ENCODE data around the gene EYS. TPM values are rescaled to one million over a fixed set of nuclear protein-coding genes. Genes with fewer than 3 reads are reported as not detected.

The EYS gene
- total and polyA plus RNA-seq, 2 of the 13 experiments (the other 11 are each of a cell fraction or from before 2014, with no cell fraction given) = 0.04 to 0.07 TPM

- FAIRE-seq = no peak
- in situ Hi-C loops (cut with HindIII; ENCODE audit: extremely low pct_ligation_motif_present, low pct_unique_long_range_greater_than_20kb) = no loop called here
- TF ChIP-seq CBX5 (CRISPR knock-in tag; IDR thresholded peaks at IDR 0.05; ENCODE audit: borderline replicate concordance) (no peak), SCMH1 (CRISPR knock-in tag; IDR thresholded peaks at IDR 0.05; ENCODE audit: borderline replicate concordance) (no peak), EEA1 (CRISPR knock-in tag; IDR thresholded peaks at IDR 0.05; ENCODE audit: borderline replicate concordance) (no peak), ZNF597 (CRISPR knock-in tag; IDR thresholded peaks at IDR 0.05) (no peak), ZBTB39 (CRISPR knock-in tag; IDR thresholded peaks at IDR 0.05) (no peak), KLF13 (CRISPR knock-in tag; IDR thresholded peaks at IDR 0.05) (no peak), TCF7L2 (IDR thresholded peaks at IDR 0.05; ENCODE audit: low read depth, low read length) (no peak), ZNF124 (CRISPR knock-in tag; IDR thresholded peaks at IDR 0.05) (no peak), CREB1 (IDR thresholded peaks at IDR 0.05) (no peak), CREB1 (CRISPR knock-in tag; IDR thresholded peaks at IDR 0.05) (no peak), GFI1 (CRISPR knock-in tag; IDR thresholded peaks at IDR 0.05; ENCODE audit: borderline replicate concordance) (no peak), TERF1 (CRISPR knock-in tag; IDR thresholded peaks at IDR 0.05) (no peak), ZNF709 (CRISPR knock-in tag; IDR thresholded peaks at IDR 0.05) (no peak), PBX2 (CRISPR knock-in tag; IDR thresholded peaks at IDR 0.05) (no peak), STAG1 (CRISPR knock-in tag; IDR thresholded peaks at IDR 0.05) (no peak), HCFC1 (IDR thresholded peaks at IDR 0.05; ENCODE audit: low read depth, low read length) (no peak)
- TF ChIP-seq, protein P1, sequence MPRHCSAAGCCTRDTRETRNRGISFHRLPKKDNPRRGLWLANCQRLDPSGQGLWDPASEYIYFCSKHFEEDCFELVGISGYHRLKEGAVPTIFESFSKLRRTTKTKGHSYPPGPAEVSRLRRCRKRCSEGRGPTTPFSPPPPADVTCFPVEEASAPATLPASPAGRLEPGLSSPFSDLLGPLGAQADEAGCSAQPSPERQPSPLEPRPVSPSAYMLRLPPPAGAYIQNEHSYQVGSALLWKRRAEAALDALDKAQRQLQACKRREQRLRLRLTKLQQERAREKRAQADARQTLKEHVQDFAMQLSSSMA (CRISPR knock-in tag; IDR thresholded peaks at IDR 0.05) = no peak
- TF ChIP-seq, protein P2, sequence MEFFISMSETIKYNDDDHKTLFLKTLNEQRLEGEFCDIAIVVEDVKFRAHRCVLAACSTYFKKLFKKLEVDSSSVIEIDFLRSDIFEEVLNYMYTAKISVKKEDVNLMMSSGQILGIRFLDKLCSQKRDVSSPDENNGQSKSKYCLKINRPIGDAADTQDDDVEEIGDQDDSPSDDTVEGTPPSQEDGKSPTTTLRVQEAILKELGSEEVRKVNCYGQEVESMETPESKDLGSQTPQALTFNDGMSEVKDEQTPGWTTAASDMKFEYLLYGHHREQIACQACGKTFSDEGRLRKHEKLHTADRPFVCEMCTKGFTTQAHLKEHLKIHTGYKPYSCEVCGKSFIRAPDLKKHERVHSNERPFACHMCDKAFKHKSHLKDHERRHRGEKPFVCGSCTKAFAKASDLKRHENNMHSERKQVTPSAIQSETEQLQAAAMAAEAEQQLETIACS (CRISPR knock-in tag; IDR thresholded peaks at IDR 0.05) = no peak
Observed at GRCh38 chr6:64197246-64197645, 1509.8 kb downstream of the EYS start.

More at GRCh38 chr6:64197246-64197645, 1509.8 kb downstream of the EYS start:
- POLR2A ChIA-PET = no interaction called here
- no peaks in the 10 kb centered on the region for H3K27me3 ChIP-seq (ENCODE audit: control insufficient read depth in 1 of 2, insufficient read depth in 2 of 2, low read length in 2 of 2)
- H3K36me3 ChIP-seq (replicated peaks in 1 of 2; ENCODE audit: control insufficient read depth in 1 of 2, insufficient read depth in 2 of 2, low read length in 2 of 2) = no peaks in the 10 kb centered on the region
- ATAC-seq (no peak), DNase-seq (ENCODE audit: low spot score) (no peak)
- 58% methylated on average over 1 of the region's 1 CpG for WGBS (ENCODE audit: low lambda C conversion rate)
- H3K9ac ChIP-seq (ENCODE audit: insufficient read depth, low read depth, low read length) = no peak overlapping the region
- no peak overlapping the region for H3K4me3 ChIP-seq (replicated peaks in 1 of 3; ENCODE audit: insufficient read depth in 1 of 3, low read depth in 2 of 3, low read length in 3 of 3)
- no peak overlapping the region for H2AFZ ChIP-seq (ENCODE audit: low read length)
- no peaks in the 10 kb centered on the region for H3K9me3 ChIP-seq (ENCODE audit: low read length)
- H3K4me1 ChIP-seq (ENCODE audit: insufficient read depth, low read length) = no peaks in the 10 kb centered on the region
- no peaks in the 10 kb centered on the region for H3K79me2 ChIP-seq (ENCODE audit: insufficient read depth, low read length)
- BruUV-seq (replicated peaks) = no TSS peak
- CTCF ChIA-PET (ENCODE audit: low intra/inter-chr PET ratio, low total read pairs) = no interaction called here
- H4K20me1 ChIP-seq (ENCODE audit: insufficient read depth, low read length) = no peaks in the 10 kb centered on the region
- intact Hi-C loops (cut with micrococcal nuclease; ENCODE audit: unreplicated experiment) = no loop called here
- H3K27ac ChIP-seq (ENCODE audit: extremely low read length, insufficient read depth, low read length) = no peak overlapping the region
- H3K4me2 ChIP-seq (ENCODE audit: low read depth, low read length) = no peak overlapping the region

All from HepG2 (cell line).